Astrocyte (in vitro differentiated cells and primary cell): ENCODE results near the gene XPNPEP1.

ENCODE experiments used
- EZH2 ChIP-seq: IDR thresholded peaks from 2 replicates; pipeline ENCODE4 v1.6.1; 2012; ENCODE audit warnings: mild to moderate bottlenecking, low read length, inconsistent platforms; ENCODE audit not compliant: insufficient read depth
- TF ChIP-seq, protein P1 (sequence below): IDR thresholded peaks from 2 replicates; pipeline ENCODE4 v1.5.1; 2011; ENCODE audit warnings: low read depth, mild to moderate bottlenecking, inconsistent platforms, low read length, moderate library complexity; ENCODE audit not compliant: insufficient read depth

- TF ChIP-seq, protein P1, sequence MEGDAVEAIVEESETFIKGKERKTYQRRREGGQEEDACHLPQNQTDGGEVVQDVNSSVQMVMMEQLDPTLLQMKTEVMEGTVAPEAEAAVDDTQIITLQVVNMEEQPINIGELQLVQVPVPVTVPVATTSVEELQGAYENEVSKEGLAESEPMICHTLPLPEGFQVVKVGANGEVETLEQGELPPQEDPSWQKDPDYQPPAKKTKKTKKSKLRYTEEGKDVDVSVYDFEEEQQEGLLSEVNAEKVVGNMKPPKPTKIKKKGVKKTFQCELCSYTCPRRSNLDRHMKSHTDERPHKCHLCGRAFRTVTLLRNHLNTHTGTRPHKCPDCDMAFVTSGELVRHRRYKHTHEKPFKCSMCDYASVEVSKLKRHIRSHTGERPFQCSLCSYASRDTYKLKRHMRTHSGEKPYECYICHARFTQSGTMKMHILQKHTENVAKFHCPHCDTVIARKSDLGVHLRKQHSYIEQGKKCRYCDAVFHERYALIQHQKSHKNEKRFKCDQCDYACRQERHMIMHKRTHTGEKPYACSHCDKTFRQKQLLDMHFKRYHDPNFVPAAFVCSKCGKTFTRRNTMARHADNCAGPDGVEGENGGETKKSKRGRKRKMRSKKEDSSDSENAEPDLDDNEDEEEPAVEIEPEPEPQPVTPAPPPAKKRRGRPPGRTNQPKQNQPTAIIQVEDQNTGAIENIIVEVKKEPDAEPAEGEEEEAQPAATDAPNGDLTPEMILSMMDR, result no peak
- TF ChIP-seq EZH2, result no peak
Observed at GRCh38 chr10:109853921-109854320, 69.4 kb downstream of the XPNPEP1 start.
